ENCODE measurements around the gene IQCE.

IQCE gene

GRCh38 chr7:2521952-2522591, 36.7 kb upstream of the IQCE start:
- no peak for ATAC-seq
- TF ChIP-seq BACH2 (CRISPR knock-in tag; IDR thresholded peaks at IDR 0.05; ENCODE audit: borderline replicate concordance) (no peak), ZFP3 (CRISPR knock-in tag; IDR thresholded peaks at IDR 0.05) (peak; percentile 56; the same call in 1 of the 2 replicates)

- no peak for TF ChIP-seq ISL1 (CRISPR knock-in tag; IDR thresholded peaks at IDR 0.05)
- no peak for TF ChIP-seq PATZ1 (CRISPR knock-in tag; IDR thresholded peaks at IDR 0.05; ENCODE audit: borderline replicate concordance)
- TF ChIP-seq CREB5 (CRISPR knock-in tag; IDR thresholded peaks at IDR 0.05; ENCODE audit: low read depth): no peak
- no peak for TF ChIP-seq ZNF565 (CRISPR knock-in tag; conservative IDR thresholded peaks at IDR 0.05; ENCODE audit: low read depth)
- no peak for TF ChIP-seq CSDC2 (CRISPR knock-in tag; IDR thresholded peaks at IDR 0.05)
- no peak for TF ChIP-seq TCF4 (CRISPR knock-in tag; IDR thresholded peaks at IDR 0.05; ENCODE audit: borderline replicate concordance)
- TF ChIP-seq RARB (CRISPR knock-in tag; IDR thresholded peaks at IDR 0.05): no peak
- no peak for TF ChIP-seq SNAI2 (CRISPR knock-in tag; IDR thresholded peaks at IDR 0.05)
- no peak for TF ChIP-seq POU6F1 (CRISPR knock-in tag; IDR thresholded peaks at IDR 0.05; ENCODE audit: borderline replicate concordance, low read depth)
- peak; percentile 42 for ATAC-seq
Observed at GRCh38 chr7:2522780-2523433, 35.9 kb upstream of the IQCE start.

GRCh38 chr7:2523461-2523936, 35.3 kb upstream of the IQCE start:
- no peak; the same call in 2 of the 3 replicates for ATAC-seq
- TF ChIP-seq RARB (CRISPR knock-in tag; IDR thresholded peaks at IDR 0.05) (no peak), TOX (CRISPR knock-in tag; IDR thresholded peaks at IDR 0.05; ENCODE audit: borderline replicate concordance) (no peak), POU6F1 (CRISPR knock-in tag; IDR thresholded peaks at IDR 0.05; ENCODE audit: borderline replicate concordance, low read depth) (no peak), CSDC2 (CRISPR knock-in tag; IDR thresholded peaks at IDR 0.05) (no peak), TCF4 (CRISPR knock-in tag; IDR thresholded peaks at IDR 0.05; ENCODE audit: borderline replicate concordance) (no peak), PATZ1 (CRISPR knock-in tag; IDR thresholded peaks at IDR 0.05; ENCODE audit: borderline replicate concordance) (no peak), ZC3H10 (CRISPR knock-in tag; IDR thresholded peaks at IDR 0.05) (no peak), ZFP3 (CRISPR knock-in tag; IDR thresholded peaks at IDR 0.05) (no peak), PPARA (CRISPR knock-in tag; IDR thresholded peaks at IDR 0.05; ENCODE audit: borderline replicate concordance) (no peak), ZNF565 (CRISPR knock-in tag; conservative IDR thresholded peaks at IDR 0.05; ENCODE audit: low read depth) (no peak), ZNF8 (CRISPR knock-in tag; IDR thresholded peaks at IDR 0.05) (no peak), ESRRG (CRISPR knock-in tag; IDR thresholded peaks at IDR 0.05) (no peak), BACH2 (CRISPR knock-in tag; IDR thresholded peaks at IDR 0.05; ENCODE audit: borderline replicate concordance) (no peak)
